ENCODE results near the gene ANKRD61.
"Not testable (repeated sequence)": the region's sequence is repeated elsewhere in the genome, so short reads cannot be mapped to it uniquely, and the experiment has no call there.

Gene ANKRD61

GRCh38 chr7:6030988-6031387, at the start of gene ANKRD61:
ANKRD61 (plus strand) TSS chr7:6031376; CDS start chr7:6031376, 0 bp downstream.
- TF ChIP-seq CTCF (IDR thresholded peaks at IDR 0.05; ENCODE audit: control extremely low read depth, extremely low read depth, low read depth, missing control alignments): no peak
- ChIA-PET CTCF (interaction anchor here (2.2 kb wide), 2 partner anchors 10 to 15 kb away, joined by 5 to 7 read pairs; no protein-coding TSS in a partner anchor), POLR2A (no interaction called here)
- no peak for DNase-seq (ENCODE audit: extremely low spot score)

- DNase-seq (ENCODE audit: extremely low spot score); POLR2A ChIA-PET; CTCF ChIA-PET: not testable (repeated sequence)
Observed at GRCh38 chr7:5987061-5987460, 44.1 kb upstream of the ANKRD61 start.

GRCh38 chr7:5997210-5997808, 33.9 kb upstream of the ANKRD61 start:
- POLR2A ChIA-PET: interaction anchor here (0.6 to 1.0 kb wide), 3 partner anchors 175 to 439 kb away, joined by 3 to 4 read pairs (median 3); no protein-coding TSS in a partner anchor

GRCh38 chr7:6007386-6007785, 23.8 kb upstream of the ANKRD61 start:
- TF ChIP-seq CTCF (IDR thresholded peaks at IDR 0.05; ENCODE audit: control extremely low read depth, extremely low read depth, low read depth, missing control alignments): no peak
- ChIA-PET CTCF (interaction anchor here (1.3 to 2.8 kb wide), 3 partner anchors 10 to 315 kb away, joined by 3 to 11 read pairs (median 10); no protein-coding TSS in a partner anchor), POLR2A (no interaction called here)

More at GRCh38 chr7:5997210-5997808, 33.9 kb upstream of the ANKRD61 start:
- TF ChIP-seq CTCF (IDR thresholded peaks at IDR 0.05; ENCODE audit: control extremely low read depth, extremely low read depth, low read depth, missing control alignments): peak; percentile 36
- DNase-seq (ENCODE audit: extremely low spot score): peak; percentile 45
- CTCF ChIA-PET: interaction anchor here (0.6 to 3.4 kb wide), 14 partner anchors 8 to 355 kb away, joined by 3 to 23 read pairs (median 4); partner anchors contain the start of genes AIMP2 and PMS2

GRCh38 chr7:6007835-6008590, 23.2 kb upstream of the ANKRD61 start:
- not testable (repeated sequence) for DNase-seq (ENCODE audit: extremely low spot score)
- ChIA-PET CTCF (interaction anchor here (1.1 to 2.8 kb wide), 5 partner anchors 10 to 330 kb away, joined by 3 to 11 read pairs (median 4); no protein-coding TSS in a partner anchor), POLR2A (interaction anchor here (0.9 kb wide), 1 partner anchor 19 kb away, joined by 3 read pairs; no protein-coding TSS in a partner anchor)

More at GRCh38 chr7:6007386-6007785, 23.8 kb upstream of the ANKRD61 start:
- no peak for DNase-seq (ENCODE audit: extremely low spot score)

GRCh38 chr7:6008668-6009611, 22.2 kb upstream of the ANKRD61 start, which contains the start of the genes AIMP2 and PMS2:
AIMP2 (plus strand) TSS chr7:6009272; CDS start chr7:6009364, 92 bp downstream.
PMS2 (minus strand) TSS chr7:6009049; CDS start chr7:6009019, 30 bp downstream.
- peak; percentile 94 for DNase-seq (ENCODE audit: extremely low spot score)
- ChIA-PET CTCF (interaction anchor here (1.1 to 2.6 kb wide), 3 partner anchors 11 to 331 kb away, joined by 3 to 10 read pairs (median 4); no protein-coding TSS in a partner anchor), POLR2A (interaction anchor here (0.9 kb wide), 1 partner anchor 18 kb away, joined by 3 read pairs; no protein-coding TSS in a partner anchor)
- TF ChIP-seq CTCF (IDR thresholded peaks at IDR 0.05; ENCODE audit: control extremely low read depth, extremely low read depth, low read depth, missing control alignments): peak; percentile 10

- POLR2A ChIA-PET; DNase-seq (ENCODE audit: extremely low spot score); CTCF ChIA-PET: not testable (repeated sequence)
Observed at GRCh38 chr7:6010370-6010769, 20.8 kb upstream of the ANKRD61 start.

Measured in GM10248 (cell line).